Fibroblast of lung (primary cell): ENCODE data around the gene SOX12.

Source experiments
- EZH2 ChIP-seq: IDR thresholded peaks from 2 replicates; pipeline ENCODE4 v1.5.1; 2012; ENCODE audit warnings: low read length, control low read depth, mild to moderate bottlenecking; ENCODE audit errors: missing control alignments
- TF ChIP-seq, protein P1 (sequence below), 2 donors: IDR thresholded peaks in 1 of 2; conservative IDR thresholded peaks in 1 of 2; 1 replicate in 1 of 2; 2 replicates in 1 of 2; pipeline ENCODE4 v1.5.1; 2011 to 2012; ENCODE audit warnings: low read length in 2 of 2, control low read depth in 1 of 2, inconsistent platforms in 1 of 2, low read depth in 1 of 2, mild to moderate bottlenecking in 1 of 2

DNA sequence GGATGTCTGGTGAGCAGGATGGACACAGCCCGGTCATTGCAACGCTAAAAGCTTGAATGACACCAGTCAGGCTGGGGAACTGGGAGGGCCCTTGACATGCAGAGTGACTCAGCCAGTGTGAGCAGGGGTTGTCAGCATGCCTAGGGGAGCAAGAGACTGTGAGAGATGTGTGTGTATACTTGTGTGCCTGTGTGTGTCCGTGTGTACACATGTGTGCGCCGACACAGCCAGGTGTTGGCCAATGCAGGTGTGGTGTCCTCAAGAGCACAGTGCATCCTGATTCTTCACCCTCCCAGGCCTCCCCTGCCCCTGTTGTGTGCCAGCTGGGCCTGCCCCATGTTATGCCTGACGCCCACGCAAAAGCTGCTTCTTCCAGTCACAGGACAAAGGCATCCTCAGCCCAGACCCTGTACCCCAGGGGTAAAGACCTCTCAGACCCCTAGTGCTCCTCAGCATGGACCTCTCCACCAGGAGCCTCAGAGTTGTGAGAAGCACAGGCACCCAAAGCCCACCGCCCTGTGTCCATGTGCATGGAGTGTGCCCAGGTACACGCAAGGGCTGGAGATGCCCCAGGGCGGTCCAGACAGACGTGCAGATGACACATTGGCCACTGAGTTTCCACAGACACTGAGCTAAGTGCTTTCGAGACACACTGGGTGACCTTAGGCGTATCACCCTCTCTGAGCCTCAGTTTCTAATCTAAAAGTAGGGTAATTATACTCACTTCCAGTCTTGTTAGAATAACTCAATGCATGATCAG, 38.1 kb downstream of the SOX12 start:
- TF ChIP-seq, protein P1, sequence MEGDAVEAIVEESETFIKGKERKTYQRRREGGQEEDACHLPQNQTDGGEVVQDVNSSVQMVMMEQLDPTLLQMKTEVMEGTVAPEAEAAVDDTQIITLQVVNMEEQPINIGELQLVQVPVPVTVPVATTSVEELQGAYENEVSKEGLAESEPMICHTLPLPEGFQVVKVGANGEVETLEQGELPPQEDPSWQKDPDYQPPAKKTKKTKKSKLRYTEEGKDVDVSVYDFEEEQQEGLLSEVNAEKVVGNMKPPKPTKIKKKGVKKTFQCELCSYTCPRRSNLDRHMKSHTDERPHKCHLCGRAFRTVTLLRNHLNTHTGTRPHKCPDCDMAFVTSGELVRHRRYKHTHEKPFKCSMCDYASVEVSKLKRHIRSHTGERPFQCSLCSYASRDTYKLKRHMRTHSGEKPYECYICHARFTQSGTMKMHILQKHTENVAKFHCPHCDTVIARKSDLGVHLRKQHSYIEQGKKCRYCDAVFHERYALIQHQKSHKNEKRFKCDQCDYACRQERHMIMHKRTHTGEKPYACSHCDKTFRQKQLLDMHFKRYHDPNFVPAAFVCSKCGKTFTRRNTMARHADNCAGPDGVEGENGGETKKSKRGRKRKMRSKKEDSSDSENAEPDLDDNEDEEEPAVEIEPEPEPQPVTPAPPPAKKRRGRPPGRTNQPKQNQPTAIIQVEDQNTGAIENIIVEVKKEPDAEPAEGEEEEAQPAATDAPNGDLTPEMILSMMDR (conservative IDR thresholded peaks at IDR 0.05 in 1 of 2, IDR thresholded peaks at IDR 0.05 in 1 of 2; ENCODE audit: low read depth in 1 of 2, low read length in 2 of 2): no peak
- TF ChIP-seq EZH2: no peak
